ENCODE measurements around the gene IRF8.

IRF8 gene

DNA sequence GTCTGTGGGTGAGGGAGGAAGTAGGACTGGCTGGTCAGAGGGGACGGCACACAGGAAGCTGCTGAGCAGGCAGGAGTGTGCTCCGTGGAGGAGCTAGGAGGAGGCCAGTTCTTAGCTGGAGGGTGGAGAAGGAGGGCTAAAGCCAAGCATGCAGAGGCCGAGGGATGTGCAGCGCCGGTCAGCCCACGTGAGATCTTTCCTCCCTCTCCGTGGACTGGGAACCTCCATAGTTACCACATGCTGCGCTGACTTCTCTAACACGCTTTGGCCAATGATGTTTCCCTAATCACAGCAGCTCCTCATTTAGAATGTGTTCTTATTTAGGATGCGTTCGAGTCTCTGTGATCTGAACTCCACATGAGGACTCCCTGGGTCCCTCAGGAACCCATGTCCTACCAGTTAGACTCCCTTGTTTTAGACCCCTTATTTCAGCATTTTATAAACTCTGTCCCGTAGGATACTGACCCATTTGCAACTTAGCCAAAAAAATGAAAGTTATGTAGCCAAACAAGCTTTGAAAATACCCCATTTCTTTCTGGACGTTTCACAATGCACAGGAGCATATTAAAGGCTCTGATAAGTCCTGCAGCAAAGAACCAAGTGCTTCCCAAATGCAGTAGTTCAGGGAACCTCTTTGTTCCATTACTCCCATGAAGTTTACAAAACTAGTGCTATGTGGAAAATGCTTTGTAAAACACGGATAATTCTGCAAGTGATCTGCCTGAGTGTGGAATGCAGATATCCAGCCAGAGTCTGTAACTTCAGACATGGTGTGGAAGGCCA is 51.4 kb downstream of the IRF8 start:
- no peak overlapping the region for H3K4me3 ChIP-seq (ENCODE audit: low read depth, low read length)
- TF ChIP-seq, protein P1, sequence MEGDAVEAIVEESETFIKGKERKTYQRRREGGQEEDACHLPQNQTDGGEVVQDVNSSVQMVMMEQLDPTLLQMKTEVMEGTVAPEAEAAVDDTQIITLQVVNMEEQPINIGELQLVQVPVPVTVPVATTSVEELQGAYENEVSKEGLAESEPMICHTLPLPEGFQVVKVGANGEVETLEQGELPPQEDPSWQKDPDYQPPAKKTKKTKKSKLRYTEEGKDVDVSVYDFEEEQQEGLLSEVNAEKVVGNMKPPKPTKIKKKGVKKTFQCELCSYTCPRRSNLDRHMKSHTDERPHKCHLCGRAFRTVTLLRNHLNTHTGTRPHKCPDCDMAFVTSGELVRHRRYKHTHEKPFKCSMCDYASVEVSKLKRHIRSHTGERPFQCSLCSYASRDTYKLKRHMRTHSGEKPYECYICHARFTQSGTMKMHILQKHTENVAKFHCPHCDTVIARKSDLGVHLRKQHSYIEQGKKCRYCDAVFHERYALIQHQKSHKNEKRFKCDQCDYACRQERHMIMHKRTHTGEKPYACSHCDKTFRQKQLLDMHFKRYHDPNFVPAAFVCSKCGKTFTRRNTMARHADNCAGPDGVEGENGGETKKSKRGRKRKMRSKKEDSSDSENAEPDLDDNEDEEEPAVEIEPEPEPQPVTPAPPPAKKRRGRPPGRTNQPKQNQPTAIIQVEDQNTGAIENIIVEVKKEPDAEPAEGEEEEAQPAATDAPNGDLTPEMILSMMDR (IDR thresholded peaks at IDR 0.05; ENCODE audit: borderline replicate concordance, insufficient read depth, low read depth, low read length) = no peak

DNA sequence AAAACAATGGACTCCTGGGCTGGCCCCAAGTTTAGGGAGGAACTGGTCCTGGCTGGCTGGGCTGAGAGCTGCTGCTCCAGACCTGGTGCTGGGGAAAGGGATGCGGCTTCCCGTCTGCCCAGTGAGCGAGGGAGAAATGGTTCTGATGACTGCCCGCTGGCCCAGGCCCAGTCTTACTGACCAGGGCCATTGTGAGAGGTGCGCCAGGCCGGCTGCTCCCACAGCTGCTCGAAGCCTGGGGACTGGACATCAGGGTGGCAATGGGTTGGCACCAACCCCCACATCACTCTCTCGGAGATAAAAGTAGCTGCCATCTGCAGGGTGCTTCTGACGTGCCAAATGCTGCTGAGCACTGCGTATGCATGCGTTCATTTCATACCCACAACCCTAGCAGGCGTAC is 53.2 kb downstream of the IRF8 start:
- TF ChIP-seq, protein P1 (IDR thresholded peaks at IDR 0.05; ENCODE audit: borderline replicate concordance, insufficient read depth, low read depth, low read length) = no peak
- no peak overlapping the region for H3K4me3 ChIP-seq (ENCODE audit: low read depth, low read length)

DNA sequence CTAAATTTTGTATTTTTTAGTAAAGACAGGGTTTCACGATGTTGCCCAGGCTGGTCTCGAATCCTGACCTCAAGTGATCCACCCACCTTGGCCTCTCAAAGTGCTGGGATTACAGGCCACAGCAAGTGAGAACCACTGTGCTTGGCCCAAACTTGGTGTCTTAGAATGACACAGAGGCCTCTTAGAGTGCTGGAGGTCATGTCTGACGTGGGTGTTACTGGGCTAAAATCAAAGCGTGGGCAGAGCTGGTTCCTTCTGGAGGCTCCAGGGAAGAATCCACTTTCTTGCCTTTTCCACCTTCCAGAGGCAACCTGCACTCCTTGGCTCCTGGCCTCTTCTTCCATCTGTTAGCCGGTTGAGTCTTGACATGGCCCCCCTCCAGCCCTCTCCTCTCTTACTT is 53.8 kb downstream of the IRF8 start:
- TF ChIP-seq, protein P1 (IDR thresholded peaks at IDR 0.05; ENCODE audit: borderline replicate concordance, insufficient read depth, low read depth, low read length) = no peak
- no peak overlapping the region for H3K4me3 ChIP-seq (ENCODE audit: low read depth, low read length)

DNA sequence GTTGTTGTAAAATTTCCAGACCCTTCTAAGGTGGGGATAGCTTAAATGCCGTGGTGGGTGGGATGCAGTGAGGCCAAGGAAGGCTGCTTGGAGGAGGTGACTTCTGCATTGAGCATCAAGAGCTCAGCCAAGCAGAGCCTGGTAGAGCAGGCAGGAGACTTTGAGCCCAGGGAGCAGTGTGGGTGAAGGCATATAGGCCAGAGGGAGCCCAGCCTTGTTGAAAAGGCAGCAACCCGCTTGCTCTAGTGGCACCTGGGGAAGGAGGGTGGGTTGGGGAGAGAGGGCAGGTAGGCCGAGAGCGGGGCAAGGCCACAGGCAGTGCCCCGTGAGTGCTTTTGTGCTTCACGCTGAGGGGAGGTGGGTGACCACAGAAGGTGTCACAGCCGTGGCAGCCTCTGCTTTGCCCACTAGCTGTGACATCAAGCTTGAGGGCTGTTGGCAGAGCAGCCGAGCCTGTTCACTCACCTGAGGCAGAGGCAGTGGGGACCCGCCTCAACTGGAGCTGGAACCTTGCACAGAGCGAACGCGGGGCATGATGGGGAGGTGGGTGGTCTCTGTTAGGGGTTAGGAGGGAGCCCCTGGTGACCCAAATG is 56.1 kb downstream of the IRF8 start:
- H3K4me3 ChIP-seq (ENCODE audit: low read depth, low read length) = no peak overlapping the region
- TF ChIP-seq, protein P1 (IDR thresholded peaks at IDR 0.05; ENCODE audit: borderline replicate concordance, insufficient read depth, low read depth, low read length) = no peak

DNA sequence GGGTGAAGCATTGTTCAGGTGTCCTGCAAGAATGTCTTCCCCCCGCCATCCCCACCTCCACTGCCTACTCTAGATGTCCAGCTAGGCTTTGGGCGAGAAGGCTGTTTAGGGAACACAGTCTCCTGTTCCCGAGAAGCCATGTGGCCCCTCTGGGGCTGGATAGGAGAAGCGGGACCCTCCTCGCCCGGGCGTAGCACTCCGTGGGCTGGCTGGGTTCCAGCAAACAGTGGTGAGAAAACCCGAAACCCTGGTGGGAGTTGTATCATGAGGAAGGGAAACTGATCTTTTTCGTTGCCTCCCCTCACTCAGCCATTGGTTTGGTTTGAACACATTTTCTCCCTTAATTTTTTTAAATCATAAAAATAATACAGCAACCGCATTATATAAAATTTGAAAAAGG is 56.6 kb downstream of the IRF8 start:
- H3K4me3 ChIP-seq (ENCODE audit: low read depth, low read length) = no peak overlapping the region
- TF ChIP-seq, protein P1 (IDR thresholded peaks at IDR 0.05; ENCODE audit: borderline replicate concordance, insufficient read depth, low read depth, low read length) = no peak

DNA sequence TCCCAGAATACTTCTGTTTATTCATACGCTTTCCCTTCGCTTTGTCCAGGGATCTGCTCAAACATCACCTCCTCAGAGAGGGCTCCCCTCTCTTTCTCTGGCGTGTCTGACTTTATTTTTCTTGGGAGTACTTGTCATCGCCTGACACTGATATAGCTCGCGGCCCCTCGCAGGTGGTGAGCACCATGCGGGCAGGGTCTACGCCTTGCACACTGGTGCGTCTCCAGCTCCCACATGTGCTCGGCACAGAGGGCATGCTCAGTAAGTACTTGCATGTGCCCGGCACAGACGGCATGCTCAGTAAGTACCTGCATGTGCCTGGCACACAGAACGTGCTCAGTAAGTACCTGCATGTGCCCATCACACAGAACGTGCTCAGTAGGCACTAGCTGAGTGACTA is 57.5 kb downstream of the IRF8 start:
- TF ChIP-seq, protein P1 (IDR thresholded peaks at IDR 0.05; ENCODE audit: borderline replicate concordance, insufficient read depth, low read depth, low read length) = no peak
- no peak overlapping the region for H3K4me3 ChIP-seq (ENCODE audit: low read depth, low read length)

DNA sequence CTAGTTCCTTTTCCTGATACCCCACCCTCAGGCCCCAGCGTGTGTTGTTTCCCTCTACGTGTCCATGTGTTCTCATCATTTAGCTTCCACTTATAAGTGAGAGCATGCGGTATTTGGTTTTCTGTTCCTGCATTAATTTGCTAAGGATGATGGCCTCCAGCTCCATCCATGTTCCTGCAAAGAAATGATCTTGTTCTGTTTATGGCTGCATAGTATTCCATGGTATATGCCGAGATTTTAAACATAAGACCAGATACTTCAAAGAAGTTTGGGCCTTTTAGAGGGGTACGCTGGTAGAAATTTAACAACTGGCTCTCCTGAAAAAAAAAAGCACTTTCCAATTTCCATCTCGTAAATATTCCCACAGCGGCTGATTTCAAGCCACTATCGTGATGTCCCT is 59.8 kb downstream of the IRF8 start:
- no peak overlapping the region for H3K4me3 ChIP-seq (ENCODE audit: low read depth, low read length)
- TF ChIP-seq, protein P1 (IDR thresholded peaks at IDR 0.05; ENCODE audit: borderline replicate concordance, insufficient read depth, low read depth, low read length) = no peak

Data from GM12875 (cell line).